ENCODE data around the gene CYREN.

CYREN gene

GRCh38 chr7:135188298-135188984, 17.9 kb upstream of the CYREN start:
- Histone ChIP-seq H3K4me1 (ENCODE audit: control insufficient read depth, insufficient read depth, low read length, poor library complexity, severe bottlenecking) (no peaks in the 10 kb centered on the region), H3K9me3 (ENCODE audit: control insufficient read depth, low read length) (no peaks in the 10 kb centered on the region), H3K36me3 (ENCODE audit: control insufficient read depth, insufficient read depth, low read length) (peaks cover 43% of the 10 kb centered on the region), H3K4me3 (ENCODE audit: insufficient read depth, low read depth, low read length, poor library complexity, severe bottlenecking) (no peak overlapping the region), H3K27me3 (replicated peaks; ENCODE audit: control insufficient read depth, insufficient read depth, low read length, poor library complexity, severe bottlenecking) (no peaks in the 10 kb centered on the region), H3K27ac (ENCODE audit: insufficient read depth, low read length, poor library complexity, severe bottlenecking) (no peak overlapping the region)
- DNase-seq = no peak

- H3K4me1 ChIP-seq (ENCODE audit: control insufficient read depth, insufficient read depth, low read length, poor library complexity, severe bottlenecking) = no peaks in the 10 kb centered on the region
- H3K27ac ChIP-seq (ENCODE audit: insufficient read depth, low read length, poor library complexity, severe bottlenecking) = no peak overlapping the region
- H3K36me3 ChIP-seq (ENCODE audit: control insufficient read depth, insufficient read depth, low read length) = peaks cover 42% of the 10 kb centered on the region
- H3K27me3 ChIP-seq (replicated peaks; ENCODE audit: control insufficient read depth, insufficient read depth, low read length, poor library complexity, severe bottlenecking) = no peaks in the 10 kb centered on the region
- no peak overlapping the region for H3K4me3 ChIP-seq (ENCODE audit: insufficient read depth, low read depth, low read length, poor library complexity, severe bottlenecking)
- peaks cover 14% of the 10 kb centered on the region for H3K9me3 ChIP-seq (ENCODE audit: control insufficient read depth, low read length)
- no peak for DNase-seq
Observed at GRCh38 chr7:135186841-135187253, 16.3 kb upstream of the CYREN start.

GRCh38 chr7:135186261-135186540, 15.7 kb upstream of the CYREN start:
- Histone ChIP-seq H3K4me1 (ENCODE audit: control insufficient read depth, insufficient read depth, low read length, poor library complexity, severe bottlenecking) (no peaks in the 10 kb centered on the region), H3K27ac (ENCODE audit: insufficient read depth, low read length, poor library complexity, severe bottlenecking) (no peak overlapping the region), H3K9me3 (ENCODE audit: control insufficient read depth, low read length) (peaks cover 20% of the 10 kb centered on the region), H3K36me3 (ENCODE audit: control insufficient read depth, insufficient read depth, low read length) (peaks cover 42% of the 10 kb centered on the region), H3K27me3 (replicated peaks; ENCODE audit: control insufficient read depth, insufficient read depth, low read length, poor library complexity, severe bottlenecking) (no peaks in the 10 kb centered on the region), H3K4me3 (ENCODE audit: insufficient read depth, low read depth, low read length, poor library complexity, severe bottlenecking) (no peak overlapping the region)
- no peak for DNase-seq

GRCh38 chr7:135185471-135186260, 15.2 kb upstream of the CYREN start:
- Histone ChIP-seq H3K4me1 (ENCODE audit: control insufficient read depth, insufficient read depth, low read length, poor library complexity, severe bottlenecking) (no peaks in the 10 kb centered on the region), H3K36me3 (ENCODE audit: control insufficient read depth, insufficient read depth, low read length) (peaks cover 42% of the 10 kb centered on the region), H3K4me3 (ENCODE audit: insufficient read depth, low read depth, low read length, poor library complexity, severe bottlenecking) (no peak overlapping the region), H3K9me3 (ENCODE audit: control insufficient read depth, low read length) (peaks cover 25% of the 10 kb centered on the region), H3K27ac (ENCODE audit: insufficient read depth, low read length, poor library complexity, severe bottlenecking) (no peak overlapping the region), H3K27me3 (replicated peaks; ENCODE audit: control insufficient read depth, insufficient read depth, low read length, poor library complexity, severe bottlenecking) (no peaks in the 10 kb centered on the region)
- DNase-seq = no peak

GRCh38 chr7:135184254-135184841, 13.8 kb upstream of the CYREN start:
- H3K36me3 ChIP-seq (ENCODE audit: control insufficient read depth, insufficient read depth, low read length) = peaks cover 45% of the 10 kb centered on the region
- DNase-seq = no peak

GRCh38 chr7:135183478-135183877, 13.0 kb upstream of the CYREN start:
- H3K36me3 ChIP-seq (ENCODE audit: control insufficient read depth, insufficient read depth, low read length) = peaks cover 38% of the 10 kb centered on the region
- H3K4me1 ChIP-seq (ENCODE audit: control insufficient read depth, insufficient read depth, low read length, poor library complexity, severe bottlenecking) = no peaks in the 10 kb centered on the region
- peaks cover 30% of the 10 kb centered on the region for H3K9me3 ChIP-seq (ENCODE audit: control insufficient read depth, low read length)
- no peak for DNase-seq
- H3K4me3 ChIP-seq (ENCODE audit: insufficient read depth, low read depth, low read length, poor library complexity, severe bottlenecking) = no peak overlapping the region
- H3K27ac ChIP-seq (ENCODE audit: insufficient read depth, low read length, poor library complexity, severe bottlenecking) = no peak overlapping the region
- no peaks in the 10 kb centered on the region for H3K27me3 ChIP-seq (replicated peaks; ENCODE audit: control insufficient read depth, insufficient read depth, low read length, poor library complexity, severe bottlenecking)

More at GRCh38 chr7:135184254-135184841, 13.8 kb upstream of the CYREN start:
- Histone ChIP-seq H3K27me3 (replicated peaks; ENCODE audit: control insufficient read depth, insufficient read depth, low read length, poor library complexity, severe bottlenecking) (no peaks in the 10 kb centered on the region), H3K9me3 (ENCODE audit: control insufficient read depth, low read length) (peaks cover 30% of the 10 kb centered on the region), H3K4me1 (ENCODE audit: control insufficient read depth, insufficient read depth, low read length, poor library complexity, severe bottlenecking) (no peaks in the 10 kb centered on the region), H3K4me3 (ENCODE audit: insufficient read depth, low read depth, low read length, poor library complexity, severe bottlenecking) (no peak overlapping the region), H3K27ac (ENCODE audit: insufficient read depth, low read length, poor library complexity, severe bottlenecking) (no peak overlapping the region)

- DNase-seq = no peak
- peaks cover 26% of the 10 kb centered on the region for H3K36me3 ChIP-seq (ENCODE audit: control insufficient read depth, insufficient read depth, low read length)
- H3K4me1 ChIP-seq (ENCODE audit: control insufficient read depth, insufficient read depth, low read length, poor library complexity, severe bottlenecking) = no peaks in the 10 kb centered on the region
- H3K4me3 ChIP-seq (ENCODE audit: insufficient read depth, low read depth, low read length, poor library complexity, severe bottlenecking) = no peak overlapping the region
- H3K9me3 ChIP-seq (ENCODE audit: control insufficient read depth, low read length) = peaks cover 30% of the 10 kb centered on the region
- H3K27me3 ChIP-seq (replicated peaks; ENCODE audit: control insufficient read depth, insufficient read depth, low read length, poor library complexity, severe bottlenecking) = no peaks in the 10 kb centered on the region
- no peak overlapping the region for H3K27ac ChIP-seq (ENCODE audit: insufficient read depth, low read length, poor library complexity, severe bottlenecking)
Observed at GRCh38 chr7:135181929-135182678, 11.6 kb upstream of the CYREN start.

GRCh38 chr7:135181261-135181928, 10.9 kb upstream of the CYREN start:
- Histone ChIP-seq H3K4me3 (ENCODE audit: insufficient read depth, low read depth, low read length, poor library complexity, severe bottlenecking) (no peak overlapping the region), H3K4me1 (ENCODE audit: control insufficient read depth, insufficient read depth, low read length, poor library complexity, severe bottlenecking) (no peaks in the 10 kb centered on the region), H3K27me3 (replicated peaks; ENCODE audit: control insufficient read depth, insufficient read depth, low read length, poor library complexity, severe bottlenecking) (no peaks in the 10 kb centered on the region), H3K27ac (ENCODE audit: insufficient read depth, low read length, poor library complexity, severe bottlenecking) (no peak overlapping the region), H3K9me3 (ENCODE audit: control insufficient read depth, low read length) (peaks cover 30% of the 10 kb centered on the region), H3K36me3 (ENCODE audit: control insufficient read depth, insufficient read depth, low read length) (peaks cover 20% of the 10 kb centered on the region)
- DNase-seq = no peak

- H3K27ac ChIP-seq (ENCODE audit: insufficient read depth, low read length, poor library complexity, severe bottlenecking) = no peak overlapping the region
- no peaks in the 10 kb centered on the region for H3K4me1 ChIP-seq (ENCODE audit: control insufficient read depth, insufficient read depth, low read length, poor library complexity, severe bottlenecking)
- H3K4me3 ChIP-seq (ENCODE audit: insufficient read depth, low read depth, low read length, poor library complexity, severe bottlenecking) = no peak overlapping the region
- H3K36me3 ChIP-seq (ENCODE audit: control insufficient read depth, insufficient read depth, low read length) = peaks cover 15% of the 10 kb centered on the region
- H3K27me3 ChIP-seq (replicated peaks; ENCODE audit: control insufficient read depth, insufficient read depth, low read length, poor library complexity, severe bottlenecking) = no peaks in the 10 kb centered on the region
- DNase-seq = no peak
- peaks cover 30% of the 10 kb centered on the region for H3K9me3 ChIP-seq (ENCODE audit: control insufficient read depth, low read length)
Observed at GRCh38 chr7:135180122-135180521, 9.6 kb upstream of the CYREN start.

Measured in effector memory CD4-positive, alpha-beta T cell (primary cell).